D721Med (cell line): ENCODE measurements around the gene ADAMTSL1.

Source experiments
- DNase-seq: peaks from one replicate; pipeline ENCODE4 v3.0.0; 2011; ENCODE audit warnings: low spot score; ENCODE audit not compliant: insufficient read length
- FAIRE-seq: peaks from 2 replicates; lab custom pipeline; 2011; peaks lifted over from hg19 to GRCh38; lab: Jason Lieb, UNC
- TF ChIP-seq, protein P1 (sequence below): IDR thresholded peaks from 2 replicates; pipeline ENCODE4 v1.5.1; 2012; ENCODE audit warnings: mild to moderate bottlenecking, control low read depth; ENCODE audit not compliant: insufficient read depth; ENCODE audit errors: missing control alignments

The ADAMTSL1 gene

DNA sequence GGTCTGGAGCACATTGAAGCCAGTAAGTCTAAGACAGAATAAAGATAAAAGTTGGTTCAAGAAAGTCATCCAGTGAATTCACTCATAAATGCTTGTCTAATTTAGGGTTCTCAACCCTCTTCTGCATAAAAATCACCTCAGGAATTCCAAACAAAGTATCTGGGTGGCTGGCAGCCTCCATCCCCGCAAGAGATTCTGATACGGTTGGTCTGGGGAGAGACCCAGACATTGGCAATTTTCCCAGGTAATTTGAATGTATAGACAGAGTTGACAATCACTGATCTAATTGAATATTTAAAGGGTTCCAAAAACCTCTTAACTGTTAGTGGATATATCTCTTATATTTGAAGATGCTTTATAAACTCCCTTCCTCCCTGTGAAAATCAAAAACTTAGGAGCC lies 14.9 kb downstream of the ADAMTSL1 start:
- no peak for FAIRE-seq
- no peak for DNase-seq
- TF ChIP-seq, protein P1, sequence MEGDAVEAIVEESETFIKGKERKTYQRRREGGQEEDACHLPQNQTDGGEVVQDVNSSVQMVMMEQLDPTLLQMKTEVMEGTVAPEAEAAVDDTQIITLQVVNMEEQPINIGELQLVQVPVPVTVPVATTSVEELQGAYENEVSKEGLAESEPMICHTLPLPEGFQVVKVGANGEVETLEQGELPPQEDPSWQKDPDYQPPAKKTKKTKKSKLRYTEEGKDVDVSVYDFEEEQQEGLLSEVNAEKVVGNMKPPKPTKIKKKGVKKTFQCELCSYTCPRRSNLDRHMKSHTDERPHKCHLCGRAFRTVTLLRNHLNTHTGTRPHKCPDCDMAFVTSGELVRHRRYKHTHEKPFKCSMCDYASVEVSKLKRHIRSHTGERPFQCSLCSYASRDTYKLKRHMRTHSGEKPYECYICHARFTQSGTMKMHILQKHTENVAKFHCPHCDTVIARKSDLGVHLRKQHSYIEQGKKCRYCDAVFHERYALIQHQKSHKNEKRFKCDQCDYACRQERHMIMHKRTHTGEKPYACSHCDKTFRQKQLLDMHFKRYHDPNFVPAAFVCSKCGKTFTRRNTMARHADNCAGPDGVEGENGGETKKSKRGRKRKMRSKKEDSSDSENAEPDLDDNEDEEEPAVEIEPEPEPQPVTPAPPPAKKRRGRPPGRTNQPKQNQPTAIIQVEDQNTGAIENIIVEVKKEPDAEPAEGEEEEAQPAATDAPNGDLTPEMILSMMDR: no peak

DNA sequence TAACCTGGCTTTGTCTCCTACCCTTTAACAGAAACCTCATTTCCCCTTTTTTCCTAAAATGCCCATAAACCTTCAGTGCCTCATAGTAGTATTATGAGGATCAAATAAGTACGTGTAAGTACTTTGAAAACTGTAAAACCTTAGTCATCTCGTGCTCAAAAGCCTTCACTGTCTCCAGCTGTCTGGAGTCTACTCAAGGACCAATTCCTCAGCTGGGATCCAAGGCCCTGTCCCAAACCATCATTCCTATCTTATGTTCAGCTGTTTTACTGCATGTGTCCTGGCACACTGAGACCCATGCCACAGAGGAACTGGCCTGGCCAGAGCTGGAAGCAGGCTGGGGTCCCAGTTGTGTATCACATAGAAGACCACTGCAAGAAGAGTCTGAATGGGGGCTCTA lies 15.9 kb downstream of the ADAMTSL1 start:
- no peak for DNase-seq
- no peak for FAIRE-seq
- TF ChIP-seq, protein P1: no peak

- TF ChIP-seq, protein P1: no peak
- DNase-seq (no peak), FAIRE-seq (no peak)
Measured at GRCh38 chr9:18490641-18491370, 16.9 kb downstream of the ADAMTSL1 start.

- DNase-seq (no peak), FAIRE-seq (no peak)
- TF ChIP-seq, protein P1: no peak
Measured at GRCh38 chr9:18492612-18493011, 18.7 kb downstream of the ADAMTSL1 start.

GRCh38 chr9:18493451-18493993 lies 19.6 kb downstream of the ADAMTSL1 start:
- TF ChIP-seq, protein P1: no peak
- no peak for DNase-seq
- FAIRE-seq: no peak

DNA sequence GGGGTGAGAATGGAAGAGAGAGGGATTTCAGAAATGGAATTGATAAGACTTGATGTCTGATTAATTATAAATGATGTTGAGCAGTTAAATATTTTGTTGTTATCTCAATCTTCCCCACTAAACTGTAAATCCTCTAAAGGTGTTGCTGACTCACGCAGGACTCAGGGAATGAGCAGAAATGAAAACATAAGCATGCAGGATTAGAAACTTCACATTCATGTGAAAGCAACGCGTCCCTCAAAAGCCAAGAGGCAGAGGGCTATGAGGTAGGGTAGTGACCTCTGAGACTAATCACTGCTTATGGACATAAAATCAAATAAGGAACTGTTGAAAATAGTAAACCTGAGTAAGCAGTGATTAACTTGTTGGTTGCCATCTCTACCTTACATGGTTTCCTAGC lies 21.1 kb downstream of the ADAMTSL1 start:
- TF ChIP-seq, protein P1: no peak
- FAIRE-seq: no peak

More for the DNA sequence above, 21.1 kb downstream of the ADAMTSL1 start:
- DNase-seq: no peak
